ENCODE data around the gene TMEM248. TPM values are rescaled to one million over a fixed set of nuclear protein-coding genes. Genes with fewer than 3 reads are reported as not detected.

The TMEM248 gene
- total and polyA plus RNA-seq, 2 of the 8 experiments (the other 6 are each of a cell fraction or from before 2014, with no cell fraction given) = 63.6 to 126 TPM

DNA sequence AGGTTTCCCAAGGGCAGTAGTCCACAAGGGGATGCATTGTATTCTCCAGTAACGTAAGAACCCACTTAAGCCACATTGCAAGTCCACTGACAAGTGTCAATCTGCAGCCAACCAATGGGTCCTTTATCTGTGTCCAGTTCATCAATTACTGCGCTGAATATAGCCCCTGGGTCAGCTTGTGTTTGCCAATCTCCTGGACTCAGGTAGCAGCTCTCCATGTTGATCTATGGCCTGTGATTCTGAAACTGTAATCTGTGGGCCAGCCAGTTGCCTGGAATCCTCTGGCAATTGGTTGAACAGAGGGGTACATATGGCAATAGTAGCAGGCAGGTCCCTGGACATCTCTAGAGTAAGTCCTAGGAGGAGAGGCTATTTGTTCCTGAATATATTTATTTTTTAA, 8.8 kb upstream of the TMEM248 start (continued):
- no peak for TF ChIP-seq RXRA (IDR thresholded peaks at IDR 0.05; ENCODE audit: insufficient read depth, low read depth, low read length)
- no peak for TF ChIP-seq TAF1 (IDR thresholded peaks at IDR 0.05; ENCODE audit: low read depth, low read length)
- TF ChIP-seq ZNF274 (IDR thresholded peaks at IDR 0.05; ENCODE audit: borderline replicate concordance, extremely low read depth, low read length) = no peak
- no peak for TF ChIP-seq POU5F1 (IDR thresholded peaks at IDR 0.05; ENCODE audit: low read depth, low read length)
- TF ChIP-seq BRCA1 (IDR thresholded peaks at IDR 0.05; ENCODE audit: low read depth, low read length) = no peak
- TF ChIP-seq KDM1A (IDR thresholded peaks at IDR 0.05; ENCODE audit: borderline replicate concordance, low read length) = no peak

Data from H1 (cell line).